SK-N-SH treated with all-trans-retinoic acid at 6 μM for 48 hours (cell line): ENCODE results near the gene PCDHGA11.
"Not testable (repeated sequence)": the region's sequence is repeated elsewhere in the genome, so short reads cannot be mapped to it uniquely, and the experiment has no call there.

ENCODE experiments used
- ATAC-seq: fragments of 200-7000 bp; cut with Tn5 transposase; 3 replicates; pipeline ENCODE4 v1.9.1; 2020; ENCODE audit warnings: mild to moderate bottlenecking, moderate library complexity
- ARNTL ChIP-seq: fragments of 450-650 bp; formaldehyde crosslinking; IDR thresholded peaks from 2 replicates; pipeline ENCODE4 v1.5.0; 2020; ENCODE audit warnings: low read depth, mild to moderate bottlenecking, moderate library complexity, borderline replicate concordance
- BACH2 ChIP-seq: fragments of 250-450 bp; sonication (Bioruptor Pico); IDR thresholded peaks from 2 replicates; pipeline ENCODE4 v1.9.0; 2021; ENCODE audit warnings: mild to moderate bottlenecking, borderline replicate concordance
- CSDC2 ChIP-seq: fragments of 250-450 bp; sonication (Bioruptor Pico); IDR thresholded peaks from 2 replicates; pipeline ENCODE4 v1.5.0; 2020; ENCODE audit warnings: mild to moderate bottlenecking, moderate library complexity
- ESRRG ChIP-seq: fragments of 250-450 bp; sonication (Bioruptor Pico); IDR thresholded peaks from 2 replicates; pipeline ENCODE4 v1.6.1; 2021; ENCODE audit warnings: mild to moderate bottlenecking
- GLIS3 ChIP-seq: fragments of 250-450 bp; sonication (Bioruptor Pico); IDR thresholded peaks from 2 replicates; pipeline ENCODE4 v1.5.0; 2020; ENCODE audit warnings: mild to moderate bottlenecking, moderate library complexity
- ISL1 ChIP-seq: fragments of 250-450 bp; sonication (Bioruptor Pico); IDR thresholded peaks from 2 replicates; pipeline ENCODE4 v2.1.2; 2022; ENCODE audit warnings: mild to moderate bottlenecking, moderate library complexity
- OSR1 ChIP-seq: fragments of 250-450 bp; sonication (Bioruptor Pico); IDR thresholded peaks from 2 replicates; pipeline ENCODE4 v1.8.0; 2022; ENCODE audit warnings: moderate library complexity, mild to moderate bottlenecking, inconsistent platforms
- PPARA ChIP-seq: fragments of 250-450 bp; sonication (Bioruptor Pico); IDR thresholded peaks from 2 replicates; pipeline ENCODE4 v1.5.0; 2020; ENCODE audit warnings: mild to moderate bottlenecking, borderline replicate concordance
- RARB ChIP-seq: fragments of 250-450 bp; sonication (Bioruptor Pico); IDR thresholded peaks from 2 replicates; pipeline ENCODE4 v1.8.0; 2021; ENCODE audit warnings: mild to moderate bottlenecking, moderate library complexity
- TCF4 ChIP-seq: fragments of 250-450 bp; sonication (Bioruptor Pico); IDR thresholded peaks from 2 replicates; pipeline ENCODE4 v1.8.0; 2021; ENCODE audit warnings: mild to moderate bottlenecking, moderate library complexity, borderline replicate concordance
- TOX ChIP-seq: fragments of 250-450 bp; sonication (Bioruptor Pico); IDR thresholded peaks from 2 replicates; pipeline ENCODE4 v1.8.0; 2021; ENCODE audit warnings: mild to moderate bottlenecking, moderate library complexity, borderline replicate concordance
- ZC3H10 ChIP-seq: fragments of 250-450 bp; sonication (Bioruptor Pico); IDR thresholded peaks from 2 replicates; pipeline ENCODE4 v1.5.1; 2021; ENCODE audit warnings: mild to moderate bottlenecking, moderate library complexity
- ZFP3 ChIP-seq: fragments of 250-450 bp; sonication (Bioruptor Pico); IDR thresholded peaks from 2 replicates; pipeline ENCODE4 v1.5.0; 2020; ENCODE audit warnings: mild to moderate bottlenecking, moderate library complexity
- ZFP30 ChIP-seq: fragments of 450-650 bp; formaldehyde crosslinking; IDR thresholded peaks from 2 replicates; pipeline ENCODE4 v1.5.0; 2022; ENCODE audit warnings: mild to moderate bottlenecking, moderate library complexity
- ZNF565 ChIP-seq: fragments of 450-650 bp; formaldehyde crosslinking; conservative IDR thresholded peaks from 2 replicates; pipeline ENCODE4 v1.5.0; 2020; ENCODE audit warnings: low read depth, mild to moderate bottlenecking, moderate library complexity
- ZNF70 ChIP-seq: fragments of 450-650 bp; formaldehyde crosslinking; IDR thresholded peaks from 2 replicates; pipeline ENCODE4 v1.5.0; 2020; ENCODE audit warnings: mild to moderate bottlenecking, moderate library complexity
- ZNF8 ChIP-seq: fragments of 450-650 bp; formaldehyde crosslinking; IDR thresholded peaks from 2 replicates; pipeline ENCODE4 v1.5.0; 2020; ENCODE audit warnings: mild to moderate bottlenecking, moderate library complexity
- TF ChIP-seq, protein P1 (sequence below): fragments of 250-450 bp; sonication (Bioruptor Pico); IDR thresholded peaks from 2 replicates; pipeline ENCODE4 v1.5.1; 2020; ENCODE audit warnings: low read depth, mild to moderate bottlenecking, moderate library complexity
- TF ChIP-seq, protein P2 (sequence below): fragments of 250-450 bp; sonication (Bioruptor Pico); IDR thresholded peaks from 2 replicates; pipeline ENCODE4 v1.8.0; 2021; ENCODE audit warnings: low read depth, mild to moderate bottlenecking, moderate library complexity, borderline replicate concordance
- TF ChIP-seq, protein P3 (sequence below): fragments of 250-450 bp; sonication (Bioruptor Pico); IDR thresholded peaks from 2 replicates; pipeline ENCODE4 v1.5.1; 2021; ENCODE audit warnings: mild to moderate bottlenecking, moderate library complexity
- TF ChIP-seq, protein P4 (sequence below): fragments of 250-450 bp; sonication (Bioruptor Pico); IDR thresholded peaks from 2 replicates; pipeline ENCODE4 v1.5.0; 2020; ENCODE audit warnings: mild to moderate bottlenecking, moderate library complexity

Gene PCDHGA11

DNA sequence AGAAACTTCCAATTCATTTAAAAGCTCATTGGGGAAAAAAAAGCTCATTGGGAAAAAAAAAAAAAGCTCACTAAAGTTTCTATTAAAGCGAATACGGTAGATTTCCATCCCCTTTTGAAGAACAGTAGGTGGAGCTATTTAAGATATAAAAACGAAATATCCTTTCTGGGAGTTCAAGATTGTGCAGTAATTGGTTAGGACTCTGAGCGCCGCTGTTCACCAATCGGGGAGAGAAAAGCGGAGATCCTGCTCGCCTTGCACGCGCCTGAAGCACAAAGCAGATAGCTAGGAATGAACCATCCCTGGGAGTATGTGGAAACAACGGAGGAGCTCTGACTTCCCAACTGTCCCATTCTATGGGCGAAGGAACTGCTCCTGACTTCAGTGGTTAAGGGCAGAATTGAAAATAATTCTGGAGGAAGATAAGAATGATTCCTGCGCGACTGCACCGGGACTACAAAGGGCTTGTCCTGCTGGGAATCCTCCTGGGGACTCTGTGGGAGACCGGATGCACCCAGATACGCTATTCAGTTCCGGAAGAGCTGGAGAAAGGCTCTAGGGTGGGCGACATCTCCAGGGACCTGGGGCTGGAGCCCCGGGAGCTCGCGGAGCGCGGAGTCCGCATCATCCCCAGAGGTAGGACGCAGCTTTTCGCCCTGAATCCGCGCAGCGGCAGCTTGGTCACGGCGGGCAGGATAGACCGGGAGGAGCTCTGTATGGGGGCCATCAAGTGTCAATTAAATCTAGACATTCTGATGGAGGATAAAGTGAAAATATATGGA is 9.7 kb downstream of the PCDHGA11 start, which contains the start of gene PCDHGA12 (continued):
- TF ChIP-seq, protein P1, sequence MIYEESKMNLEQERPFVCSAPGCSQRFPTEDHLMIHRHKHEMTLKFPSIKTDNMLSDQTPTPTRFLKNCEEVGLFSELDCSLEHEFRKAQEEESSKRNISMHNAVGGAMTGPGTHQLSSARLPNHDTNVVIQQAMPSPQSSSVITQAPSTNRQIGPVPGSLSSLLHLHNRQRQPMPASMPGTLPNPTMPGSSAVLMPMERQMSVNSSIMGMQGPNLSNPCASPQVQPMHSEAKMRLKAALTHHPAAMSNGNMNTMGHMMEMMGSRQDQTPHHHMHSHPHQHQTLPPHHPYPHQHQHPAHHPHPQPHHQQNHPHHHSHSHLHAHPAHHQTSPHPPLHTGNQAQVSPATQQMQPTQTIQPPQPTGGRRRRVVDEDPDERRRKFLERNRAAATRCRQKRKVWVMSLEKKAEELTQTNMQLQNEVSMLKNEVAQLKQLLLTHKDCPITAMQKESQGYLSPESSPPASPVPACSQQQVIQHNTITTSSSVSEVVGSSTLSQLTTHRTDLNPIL (CRISPR knock-in tag), result no peak
- TF ChIP-seq OSR1 (CRISPR knock-in tag), result no peak
- no peak for TF ChIP-seq ZC3H10 (CRISPR knock-in tag)
- no peak for TF ChIP-seq TCF4 (CRISPR knock-in tag)
- TF ChIP-seq PPARA (CRISPR knock-in tag), result no peak
- no peak for TF ChIP-seq ZFP30 (CRISPR knock-in tag)

DNA sequence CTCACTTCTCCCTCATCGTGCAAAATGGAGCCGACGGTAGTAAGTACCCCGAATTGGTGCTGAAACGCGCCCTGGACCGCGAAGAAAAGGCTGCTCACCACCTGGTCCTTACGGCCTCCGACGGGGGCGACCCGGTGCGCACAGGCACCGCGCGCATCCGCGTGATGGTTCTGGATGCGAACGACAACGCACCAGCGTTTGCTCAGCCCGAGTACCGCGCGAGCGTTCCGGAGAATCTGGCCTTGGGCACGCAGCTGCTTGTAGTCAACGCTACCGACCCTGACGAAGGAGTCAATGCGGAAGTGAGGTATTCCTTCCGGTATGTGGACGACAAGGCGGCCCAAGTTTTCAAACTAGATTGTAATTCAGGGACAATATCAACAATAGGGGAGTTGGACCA is 10.4 kb downstream of the PCDHGA11 start:
- no peak for ATAC-seq
- no peak for TF ChIP-seq ZNF70
- no peak for TF ChIP-seq ZNF565 (CRISPR knock-in tag)
- TF ChIP-seq BACH2 (CRISPR knock-in tag), result no peak

DNA sequence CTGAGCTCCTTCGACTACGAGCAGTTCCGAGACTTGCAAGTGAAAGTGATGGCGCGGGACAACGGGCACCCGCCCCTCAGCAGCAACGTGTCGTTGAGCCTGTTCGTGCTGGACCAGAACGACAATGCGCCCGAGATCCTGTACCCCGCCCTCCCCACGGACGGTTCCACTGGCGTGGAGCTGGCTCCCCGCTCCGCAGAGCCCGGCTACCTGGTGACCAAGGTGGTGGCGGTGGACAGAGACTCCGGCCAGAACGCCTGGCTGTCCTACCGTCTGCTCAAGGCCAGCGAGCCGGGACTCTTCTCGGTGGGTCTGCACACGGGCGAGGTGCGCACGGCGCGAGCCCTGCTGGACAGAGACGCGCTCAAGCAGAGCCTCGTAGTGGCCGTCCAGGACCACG is 11.5 kb downstream of the PCDHGA11 start:
- ATAC-seq, result not testable (repeated sequence)

DNA sequence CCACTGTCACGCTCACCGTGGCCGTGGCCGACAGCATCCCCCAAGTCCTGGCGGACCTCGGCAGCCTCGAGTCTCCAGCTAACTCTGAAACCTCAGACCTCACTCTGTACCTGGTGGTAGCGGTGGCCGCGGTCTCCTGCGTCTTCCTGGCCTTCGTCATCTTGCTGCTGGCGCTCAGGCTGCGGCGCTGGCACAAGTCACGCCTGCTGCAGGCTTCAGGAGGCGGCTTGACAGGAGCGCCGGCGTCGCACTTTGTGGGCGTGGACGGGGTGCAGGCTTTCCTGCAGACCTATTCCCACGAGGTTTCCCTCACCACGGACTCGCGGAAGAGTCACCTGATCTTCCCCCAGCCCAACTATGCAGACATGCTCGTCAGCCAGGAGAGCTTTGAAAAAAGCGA is 11.9 kb downstream of the PCDHGA11 start:
- ATAC-seq, result not testable (repeated sequence)

DNA sequence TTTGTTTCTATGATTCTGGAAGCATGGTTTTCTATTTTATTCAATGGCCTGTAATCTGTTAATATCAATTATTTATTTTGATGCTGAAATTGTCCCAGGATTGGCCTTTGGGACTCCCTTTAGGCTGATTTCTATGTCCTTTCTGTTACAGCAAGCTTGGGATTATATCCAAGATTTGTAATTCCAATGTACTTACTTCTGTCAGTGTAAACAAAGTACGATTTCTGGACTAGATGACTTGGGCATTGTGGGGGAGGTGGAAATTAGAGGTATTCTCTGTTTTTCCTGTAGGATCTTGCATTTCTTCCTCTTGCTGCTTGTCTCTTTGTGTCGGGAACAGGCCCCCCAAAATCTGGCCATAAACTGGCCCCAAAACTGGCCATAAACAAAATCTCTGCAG is 13.2 kb downstream of the PCDHGA11 start:
- no peak for ATAC-seq

DNA sequence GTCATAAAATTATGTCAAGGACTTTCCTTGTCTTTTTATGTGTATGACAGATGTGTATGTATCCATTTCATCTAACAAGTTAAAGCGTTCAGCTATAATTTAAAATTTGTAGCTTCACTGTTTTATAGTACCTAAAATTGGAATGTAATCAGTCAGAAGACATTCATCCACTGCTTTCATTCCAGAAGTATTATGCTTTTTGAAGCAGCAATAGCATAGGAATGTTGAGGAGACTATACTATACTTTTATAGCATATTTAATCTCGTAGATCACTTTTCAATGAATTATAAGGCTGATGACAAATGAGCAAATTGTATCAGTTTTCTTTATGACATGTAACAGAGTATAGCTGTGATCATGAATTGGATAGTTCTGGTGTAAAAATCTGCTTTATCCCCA is 16.4 kb downstream of the PCDHGA11 start:
- no peak for TF ChIP-seq GLIS3 (CRISPR knock-in tag)
- TF ChIP-seq, all 23 proteins: peak for 0
- ATAC-seq, result no peak; the same call in 2 of the 3 replicates

More for the DNA sequence above, 13.2 kb downstream of the PCDHGA11 start:
- TF ChIP-seq ISL1 (no peak), TOX (no peak), ZC3H10 (CRISPR knock-in tag) (no peak)
- TF ChIP-seq, protein P2, sequence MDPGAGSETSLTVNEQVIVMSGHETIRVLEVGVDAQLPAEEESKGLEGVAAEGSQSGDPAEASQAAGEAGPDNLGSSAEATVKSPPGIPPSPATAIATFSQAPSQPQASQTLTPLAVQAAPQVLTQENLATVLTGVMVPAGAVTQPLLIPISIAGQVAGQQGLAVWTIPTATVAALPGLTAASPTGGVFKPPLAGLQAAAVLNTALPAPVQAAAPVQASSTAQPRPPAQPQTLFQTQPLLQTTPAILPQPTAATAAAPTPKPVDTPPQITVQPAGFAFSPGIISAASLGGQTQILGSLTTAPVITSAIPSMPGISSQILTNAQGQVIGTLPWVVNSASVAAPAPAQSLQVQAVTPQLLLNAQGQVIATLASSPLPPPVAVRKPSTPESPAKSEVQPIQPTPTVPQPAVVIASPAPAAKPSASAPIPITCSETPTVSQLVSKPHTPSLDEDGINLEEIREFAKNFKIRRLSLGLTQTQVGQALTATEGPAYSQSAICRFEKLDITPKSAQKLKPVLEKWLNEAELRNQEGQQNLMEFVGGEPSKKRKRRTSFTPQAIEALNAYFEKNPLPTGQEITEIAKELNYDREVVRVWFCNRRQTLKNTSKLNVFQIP, result no peak
- TF ChIP-seq, protein P3, sequence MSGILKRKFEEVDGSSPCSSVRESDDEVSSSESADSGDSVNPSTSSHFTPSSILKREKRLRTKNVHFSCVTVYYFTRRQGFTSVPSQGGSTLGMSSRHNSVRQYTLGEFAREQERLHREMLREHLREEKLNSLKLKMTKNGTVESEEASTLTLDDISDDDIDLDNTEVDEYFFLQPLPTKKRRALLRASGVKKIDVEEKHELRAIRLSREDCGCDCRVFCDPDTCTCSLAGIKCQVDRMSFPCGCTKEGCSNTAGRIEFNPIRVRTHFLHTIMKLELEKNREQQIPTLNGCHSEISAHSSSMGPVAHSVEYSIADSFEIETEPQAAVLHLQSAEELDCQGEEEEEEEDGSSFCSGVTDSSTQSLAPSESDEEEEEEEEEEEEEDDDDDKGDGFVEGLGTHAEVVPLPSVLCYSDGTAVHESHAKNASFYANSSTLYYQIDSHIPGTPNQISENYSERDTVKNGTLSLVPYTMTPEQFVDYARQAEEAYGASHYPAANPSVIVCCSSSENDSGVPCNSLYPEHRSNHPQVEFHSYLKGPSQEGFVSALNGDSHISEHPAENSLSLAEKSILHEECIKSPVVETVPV (CRISPR knock-in tag), result no peak
- TF ChIP-seq, all 23 proteins: peak for 0

DNA sequence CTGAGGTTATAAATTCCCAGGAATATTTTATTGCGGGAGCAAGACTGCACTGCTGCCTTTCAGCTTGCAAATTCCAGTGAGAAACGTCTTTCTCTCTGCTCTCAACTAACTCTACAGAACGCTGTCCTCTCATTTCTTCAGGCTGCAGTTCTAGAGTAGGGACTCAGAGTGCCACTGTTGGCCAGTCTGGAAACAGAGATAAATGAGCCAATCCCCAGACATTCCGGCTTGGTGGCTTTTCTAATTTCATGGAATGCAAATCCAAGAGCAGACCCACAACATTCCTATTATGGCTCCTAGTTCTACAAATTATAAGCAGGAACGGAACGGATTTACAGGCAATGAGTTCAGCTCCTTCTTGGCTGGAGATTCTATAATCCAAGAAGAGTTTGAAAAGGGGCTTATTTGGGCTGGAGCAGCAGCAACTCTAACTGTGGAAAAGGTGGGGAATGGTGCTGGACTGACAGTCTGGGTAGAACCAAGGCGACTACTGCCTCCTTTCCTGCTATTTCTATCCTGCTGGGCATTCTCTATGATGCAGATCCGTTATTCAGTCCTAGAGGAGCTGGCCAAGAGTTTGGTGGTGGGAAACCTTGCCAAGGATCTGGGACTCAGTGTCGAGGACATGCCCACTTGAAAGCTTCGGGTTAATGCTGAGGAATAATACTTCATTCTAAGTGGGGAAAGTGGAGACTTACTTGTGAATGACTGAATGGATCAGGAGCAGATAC is 18.7 kb downstream of the PCDHGA11 start:
- no peak for ATAC-seq
- TF ChIP-seq RARB (CRISPR knock-in tag) (no peak), BACH2 (CRISPR knock-in tag) (no peak), ZFP3 (no peak), ARNTL (CRISPR knock-in tag) (no peak), TOX (no peak), PPARA (CRISPR knock-in tag) (no peak), GLIS3 (CRISPR knock-in tag) (no peak), ZNF565 (CRISPR knock-in tag) (no peak), CSDC2 (CRISPR knock-in tag) (no peak), ESRRG (CRISPR knock-in tag) (no peak), ISL1 (no peak), ZNF8 (CRISPR knock-in tag) (no peak), ZNF70 (no peak), OSR1 (CRISPR knock-in tag) (no peak)
- TF ChIP-seq, protein P4, sequence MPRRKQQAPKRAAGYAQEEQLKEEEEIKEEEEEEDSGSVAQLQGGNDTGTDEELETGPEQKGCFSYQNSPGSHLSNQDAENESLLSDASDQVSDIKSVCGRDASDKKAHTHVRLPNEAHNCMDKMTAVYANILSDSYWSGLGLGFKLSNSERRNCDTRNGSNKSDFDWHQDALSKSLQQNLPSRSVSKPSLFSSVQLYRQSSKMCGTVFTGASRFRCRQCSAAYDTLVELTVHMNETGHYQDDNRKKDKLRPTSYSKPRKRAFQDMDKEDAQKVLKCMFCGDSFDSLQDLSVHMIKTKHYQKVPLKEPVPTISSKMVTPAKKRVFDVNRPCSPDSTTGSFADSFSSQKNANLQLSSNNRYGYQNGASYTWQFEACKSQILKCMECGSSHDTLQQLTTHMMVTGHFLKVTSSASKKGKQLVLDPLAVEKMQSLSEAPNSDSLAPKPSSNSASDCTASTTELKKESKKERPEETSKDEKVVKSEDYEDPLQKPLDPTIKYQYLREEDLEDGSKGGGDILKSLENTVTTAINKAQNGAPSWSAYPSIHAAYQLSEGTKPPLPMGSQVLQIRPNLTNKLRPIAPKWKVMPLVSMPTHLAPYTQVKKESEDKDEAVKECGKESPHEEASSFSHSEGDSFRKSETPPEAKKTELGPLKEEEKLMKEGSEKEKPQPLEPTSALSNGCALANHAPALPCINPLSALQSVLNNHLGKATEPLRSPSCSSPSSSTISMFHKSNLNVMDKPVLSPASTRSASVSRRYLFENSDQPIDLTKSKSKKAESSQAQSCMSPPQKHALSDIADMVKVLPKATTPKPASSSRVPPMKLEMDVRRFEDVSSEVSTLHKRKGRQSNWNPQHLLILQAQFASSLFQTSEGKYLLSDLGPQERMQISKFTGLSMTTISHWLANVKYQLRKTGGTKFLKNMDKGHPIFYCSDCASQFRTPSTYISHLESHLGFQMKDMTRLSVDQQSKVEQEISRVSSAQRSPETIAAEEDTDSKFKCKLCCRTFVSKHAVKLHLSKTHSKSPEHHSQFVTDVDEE (CRISPR knock-in tag), result no peak
- TF ChIP-seq, protein P1 (CRISPR knock-in tag), result no peak
